GM18873 (cell line): ENCODE measurements around the gene CLTB.

Source experiments
- ATAC-seq: cut with Tn5 transposase; IDR thresholded peaks from one replicate; pipeline ENCODE4 v1.9.1; 2021; ENCODE audit warnings: mild to moderate bottlenecking, moderate library complexity, moderate number of reproducible peaks; ENCODE audit not compliant: unreplicated experiment, low FRiP score

Gene CLTB

DNA sequence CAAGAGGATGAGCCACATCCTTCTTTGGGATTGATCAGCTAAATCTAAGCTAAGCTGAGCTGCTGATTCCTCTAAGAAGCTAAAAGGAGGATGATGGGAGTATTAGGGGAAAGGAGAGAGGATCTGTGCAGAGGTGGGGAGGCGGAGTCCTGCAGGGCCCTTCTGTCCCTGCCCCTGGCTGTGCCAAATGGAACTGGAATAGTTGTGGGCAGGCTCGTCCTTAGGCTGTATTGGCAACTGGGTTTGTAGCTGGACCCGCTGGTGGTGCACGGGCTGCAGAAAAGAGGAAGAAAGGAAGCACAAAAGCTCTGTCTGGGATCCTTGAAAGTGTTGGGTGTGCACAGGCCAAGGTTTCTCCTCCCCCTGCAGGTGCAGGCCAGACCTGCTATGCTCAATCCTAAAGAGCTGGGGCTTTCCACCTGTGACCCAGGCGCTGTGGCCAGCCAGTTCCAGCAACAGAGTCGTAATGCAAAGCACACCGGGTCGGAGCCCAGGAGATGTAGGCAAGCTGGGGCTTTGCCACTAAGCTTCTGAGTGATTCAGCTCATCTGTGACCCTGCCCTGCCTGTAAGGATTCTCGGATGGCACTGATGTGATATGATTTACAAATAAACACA, 9.8 kb downstream of the CLTB start:
- ATAC-seq = no peak

DNA sequence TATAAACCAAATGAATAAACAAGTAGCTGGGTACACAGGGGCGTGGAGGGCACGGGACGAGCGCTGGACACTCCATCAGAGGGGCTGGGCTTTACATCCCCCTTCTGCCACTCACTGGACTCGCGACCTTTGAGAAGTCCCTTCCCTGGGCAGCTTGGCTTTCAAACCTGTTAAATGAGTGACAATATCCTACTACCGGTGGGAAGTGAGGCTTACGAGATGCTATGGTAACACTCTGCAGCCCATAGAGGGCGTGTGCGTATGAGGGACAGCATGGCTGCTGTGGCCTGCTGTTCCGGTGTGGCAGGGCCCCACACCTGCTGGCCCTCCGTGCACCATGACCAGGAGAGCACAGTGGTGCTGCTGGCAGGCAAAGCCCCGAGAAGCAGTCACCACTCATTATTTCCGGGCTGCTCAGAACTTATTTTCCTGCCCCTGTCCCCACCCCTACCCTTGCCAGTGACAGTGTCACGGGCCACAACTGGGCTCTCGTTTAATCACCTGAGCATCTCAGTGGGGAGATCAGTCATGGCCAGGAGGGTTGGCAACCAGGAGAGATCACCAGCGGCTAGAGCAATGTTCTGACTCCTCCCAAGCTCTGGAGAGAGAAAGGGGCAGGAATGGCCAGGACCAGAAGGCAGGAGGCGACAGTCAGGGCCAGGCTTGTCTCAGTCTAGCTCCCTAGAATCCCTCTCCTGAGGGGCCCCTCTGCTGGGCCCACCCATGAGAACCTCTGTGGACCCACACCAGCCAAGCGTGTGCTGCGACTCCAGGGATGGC, 10.5 kb downstream of the CLTB start:
- no peak for ATAC-seq

DNA sequence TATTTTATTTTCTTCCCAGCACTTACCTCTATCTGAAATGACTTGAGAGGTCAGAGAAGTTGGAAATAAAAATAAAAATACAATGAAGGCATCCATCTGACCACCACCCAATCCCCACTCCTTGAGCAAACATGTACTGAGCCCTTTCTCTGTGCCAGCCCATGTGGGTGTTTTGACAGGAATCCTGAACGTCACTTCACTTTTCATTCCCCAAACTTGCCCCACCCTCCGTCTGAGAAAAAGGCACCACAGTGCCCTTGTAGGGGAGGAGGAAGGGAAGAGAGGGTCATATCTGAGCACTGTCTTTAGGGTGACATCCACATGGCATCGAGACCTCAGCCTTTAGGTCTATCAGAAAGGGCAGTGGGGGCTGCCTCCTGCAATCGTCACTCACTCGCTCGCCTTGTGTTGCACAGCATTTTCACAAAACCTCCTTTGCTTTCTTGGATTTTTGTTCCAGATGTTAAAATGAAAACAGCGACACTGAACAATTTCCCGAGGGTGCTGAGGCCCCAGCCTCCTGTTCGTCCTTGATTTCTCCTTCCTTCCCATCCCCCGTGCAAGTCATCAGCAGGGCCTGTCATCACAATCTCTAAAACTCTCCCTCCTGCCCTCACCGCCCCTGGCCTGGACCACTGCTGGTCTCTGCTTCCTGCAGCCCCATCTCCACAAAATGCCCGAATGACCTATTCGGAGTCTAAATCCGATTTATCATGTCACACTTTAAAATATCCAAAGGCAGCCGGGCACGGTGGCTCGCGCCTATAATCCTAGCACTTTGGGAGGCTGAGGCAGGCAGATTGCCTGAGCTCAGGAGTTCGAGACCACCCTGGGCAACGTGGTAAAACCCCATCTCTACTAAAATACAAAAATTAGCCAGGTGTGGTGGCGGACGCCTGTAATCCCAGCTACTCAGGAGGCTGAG, 14.8 kb downstream of the CLTB start:
- no peak for ATAC-seq

DNA sequence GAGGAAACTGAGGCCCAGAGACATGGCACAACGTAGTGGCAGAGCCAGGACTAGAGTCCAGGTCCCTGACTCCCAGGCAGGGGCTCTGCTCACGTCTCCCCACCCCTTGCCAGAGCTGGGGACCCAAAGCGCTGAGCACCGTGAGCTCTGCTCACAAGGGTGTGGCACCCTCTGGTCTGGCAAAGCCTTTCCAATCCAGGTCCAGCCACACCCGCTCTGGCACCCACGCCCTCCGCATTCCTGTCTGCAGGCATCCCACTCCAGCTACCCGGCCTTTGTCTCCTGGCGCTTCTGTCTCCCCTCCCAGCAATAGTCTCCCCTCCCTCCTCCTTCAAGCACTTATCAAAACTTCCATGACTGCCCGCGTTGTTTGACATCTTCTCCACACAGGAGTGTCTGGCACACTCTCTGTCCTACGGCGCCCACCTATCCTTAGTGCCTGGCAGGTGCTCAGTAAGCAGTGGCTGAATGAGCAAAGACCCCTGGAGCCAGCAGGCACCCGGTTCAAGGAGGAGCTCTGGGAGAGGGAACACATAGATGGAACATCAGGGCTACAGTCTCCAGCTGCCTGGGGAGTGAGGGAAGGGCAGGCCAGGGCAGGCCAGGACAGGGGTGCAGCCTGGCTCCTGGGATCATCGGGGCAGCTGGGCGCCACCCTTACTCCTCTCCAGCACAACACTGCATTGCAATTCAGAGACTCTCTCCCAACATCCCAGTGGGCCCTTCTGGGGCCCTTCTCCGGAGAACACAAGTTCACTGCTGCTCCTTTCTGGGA, 15.8 kb downstream of the CLTB start:
- ATAC-seq = no peak

DNA sequence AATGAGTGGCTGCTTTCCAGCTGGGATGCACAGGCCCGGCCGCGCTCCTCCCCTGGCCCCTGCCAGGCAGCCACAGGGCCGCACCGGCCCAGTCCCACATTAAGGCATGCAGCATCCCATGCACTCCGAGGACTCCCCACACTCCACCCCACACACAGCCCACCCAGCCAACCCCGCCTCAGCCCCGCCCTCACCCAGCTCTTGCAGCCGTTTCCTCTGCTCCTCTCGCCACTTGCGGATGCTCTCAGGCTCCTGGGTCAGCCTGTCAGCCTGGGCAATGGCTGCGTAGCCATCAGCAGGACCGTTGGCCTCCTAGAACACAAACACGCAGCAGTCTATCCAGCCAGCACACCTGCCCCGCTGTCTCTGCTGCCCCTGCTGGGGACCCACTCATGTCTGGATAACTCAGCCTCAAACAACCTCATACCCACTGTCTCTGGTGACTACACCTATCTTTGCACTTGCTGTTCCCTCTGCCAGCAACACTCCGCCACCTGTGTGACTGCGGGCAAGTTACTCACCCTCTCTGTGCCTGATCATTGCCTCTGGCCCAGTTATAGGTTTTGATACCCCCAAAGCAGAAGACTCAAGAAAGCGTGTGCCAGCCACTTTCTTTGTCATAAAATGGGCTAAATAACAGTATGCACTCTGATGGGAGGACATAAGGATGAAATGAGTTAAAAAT, 18.5 kb downstream of the CLTB start:
- ATAC-seq = no peak

DNA sequence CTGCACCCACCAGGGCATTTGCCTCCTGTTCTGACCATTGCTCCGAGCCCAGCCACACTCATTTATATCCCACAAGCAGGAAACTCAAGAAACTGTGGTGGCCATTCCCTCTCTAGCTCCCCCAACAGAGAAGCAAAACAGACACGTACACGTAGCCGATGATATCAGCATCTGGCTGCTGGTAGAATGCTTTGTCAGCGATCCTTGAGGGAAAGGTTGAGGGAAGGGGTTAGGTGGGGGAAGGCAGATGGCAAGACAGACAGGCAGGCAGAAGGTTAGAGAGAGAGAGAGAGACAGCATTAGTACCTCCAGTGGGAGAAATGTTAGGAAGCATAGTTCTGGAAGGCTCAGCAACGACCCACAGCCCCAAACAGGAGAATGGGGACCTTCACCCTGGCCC, 20.0 kb downstream of the CLTB start:
- no peak for ATAC-seq

DNA sequence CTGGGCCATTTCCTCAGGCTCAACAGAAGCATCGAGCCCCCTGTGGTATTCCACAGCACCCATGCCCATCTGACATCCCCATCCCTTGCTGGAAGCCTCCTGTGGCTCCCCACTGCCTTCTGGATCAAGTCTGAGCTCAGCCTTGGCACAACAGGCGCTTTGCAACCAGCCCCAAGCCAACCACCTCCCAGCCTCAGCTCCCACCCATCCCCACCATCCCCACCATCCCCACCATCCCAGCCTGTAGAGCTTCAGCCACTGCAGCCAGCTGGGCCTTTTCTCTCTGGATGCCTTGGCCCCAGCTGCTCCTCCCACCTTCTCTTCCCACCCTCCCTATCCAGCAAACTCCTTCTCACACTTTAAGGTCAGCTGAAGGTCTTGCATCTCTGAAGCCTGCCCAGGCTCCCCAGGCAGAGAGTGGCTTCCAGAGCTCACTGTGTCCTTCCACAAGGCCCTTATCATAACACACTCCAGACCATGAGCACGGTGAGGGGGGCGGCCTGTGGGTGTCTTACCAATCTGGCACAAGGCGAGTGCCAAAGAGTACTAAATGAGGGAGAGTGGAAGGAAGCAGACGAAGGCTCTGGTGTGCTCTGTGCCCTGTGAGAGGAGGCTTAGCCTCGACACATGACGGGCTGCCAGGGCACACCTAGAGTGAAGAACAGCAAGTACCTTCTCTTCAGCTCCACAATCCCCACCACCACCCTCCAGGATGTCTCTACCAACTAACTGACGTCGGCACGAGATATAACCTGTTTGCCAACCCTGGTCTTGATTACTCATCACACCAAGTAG, 21.3 kb downstream of the CLTB start:
- no peak for ATAC-seq

DNA sequence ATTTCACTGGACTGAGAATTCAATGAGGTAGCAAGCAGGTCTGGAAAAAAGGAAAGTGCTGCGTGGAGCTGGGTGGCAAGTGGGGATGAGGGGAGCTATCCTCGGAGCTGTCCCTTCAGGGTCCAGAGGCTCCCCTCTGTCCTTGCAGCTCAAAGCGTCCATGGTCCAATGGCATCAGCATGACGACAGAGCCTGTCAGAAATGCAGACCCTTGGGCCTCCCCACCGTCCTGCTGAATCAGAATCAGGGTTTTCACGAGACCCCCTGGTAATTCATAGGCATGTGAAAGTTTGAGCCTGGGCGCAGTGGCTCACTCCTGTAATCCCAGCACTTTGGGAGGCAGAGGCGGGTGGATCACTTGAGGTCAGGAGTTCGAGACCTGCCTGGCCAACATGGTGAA, 22.2 kb downstream of the CLTB start:
- no peak for ATAC-seq

DNA sequence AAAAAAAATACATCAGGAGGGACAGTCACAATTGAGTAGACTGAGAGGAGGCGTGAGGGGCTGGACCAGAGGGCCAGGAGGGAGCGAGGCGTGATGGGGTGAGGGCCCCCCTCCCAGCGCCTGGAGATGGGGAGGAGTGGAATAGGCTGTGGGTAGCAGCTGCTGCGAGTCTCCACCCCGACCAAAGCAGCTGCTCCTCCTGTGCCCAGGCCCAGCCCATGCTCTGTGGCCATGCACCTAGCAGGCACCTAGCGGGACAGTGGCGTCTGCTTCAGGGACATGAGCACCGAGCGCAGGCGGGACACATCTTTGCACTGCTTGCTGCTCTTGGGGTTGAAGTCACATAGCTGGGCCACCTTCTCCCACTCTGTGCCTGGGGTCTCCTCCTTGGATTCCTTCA, 23.8 kb downstream of the CLTB start:
- no peak for ATAC-seq

DNA sequence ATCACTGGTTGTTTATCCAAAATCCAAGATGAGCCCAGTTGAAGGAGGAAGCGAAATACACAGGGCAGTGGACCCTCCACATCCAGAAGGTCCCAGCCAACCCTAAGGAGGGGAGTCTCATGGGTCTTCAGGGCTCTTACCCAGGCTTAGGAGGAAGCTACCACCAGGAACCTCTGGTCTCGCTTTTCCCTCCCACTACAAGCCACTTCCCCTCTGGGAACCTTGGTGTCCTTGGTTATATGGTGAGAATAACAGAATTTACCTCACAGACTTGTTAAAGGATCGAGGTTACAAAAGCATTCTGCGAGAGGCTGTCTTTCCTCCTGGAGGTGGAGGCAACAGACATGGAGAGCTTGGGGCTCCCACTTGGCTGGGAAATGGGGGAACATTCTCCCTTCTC, 24.3 kb downstream of the CLTB start:
- ATAC-seq = no peak

DNA sequence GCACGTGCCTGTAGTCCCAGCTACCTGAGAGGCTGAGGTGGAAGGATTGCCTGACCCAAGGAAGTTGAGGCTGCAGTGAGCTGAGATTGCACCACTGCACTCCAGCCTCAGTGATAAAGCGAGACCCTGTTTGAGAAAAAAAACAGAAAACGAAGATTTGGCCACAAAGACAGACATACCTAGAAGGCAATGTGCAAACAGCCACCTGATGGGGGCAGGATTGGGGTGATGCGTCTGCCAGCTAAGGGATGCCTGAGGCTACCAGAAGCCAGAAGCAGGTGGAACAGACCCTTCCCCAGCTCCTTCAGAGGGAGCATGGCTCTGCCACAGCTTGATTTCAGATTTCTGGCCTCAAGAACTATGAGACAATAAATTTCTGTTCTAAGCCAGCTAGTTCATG, 24.9 kb downstream of the CLTB start:
- no peak for ATAC-seq

DNA sequence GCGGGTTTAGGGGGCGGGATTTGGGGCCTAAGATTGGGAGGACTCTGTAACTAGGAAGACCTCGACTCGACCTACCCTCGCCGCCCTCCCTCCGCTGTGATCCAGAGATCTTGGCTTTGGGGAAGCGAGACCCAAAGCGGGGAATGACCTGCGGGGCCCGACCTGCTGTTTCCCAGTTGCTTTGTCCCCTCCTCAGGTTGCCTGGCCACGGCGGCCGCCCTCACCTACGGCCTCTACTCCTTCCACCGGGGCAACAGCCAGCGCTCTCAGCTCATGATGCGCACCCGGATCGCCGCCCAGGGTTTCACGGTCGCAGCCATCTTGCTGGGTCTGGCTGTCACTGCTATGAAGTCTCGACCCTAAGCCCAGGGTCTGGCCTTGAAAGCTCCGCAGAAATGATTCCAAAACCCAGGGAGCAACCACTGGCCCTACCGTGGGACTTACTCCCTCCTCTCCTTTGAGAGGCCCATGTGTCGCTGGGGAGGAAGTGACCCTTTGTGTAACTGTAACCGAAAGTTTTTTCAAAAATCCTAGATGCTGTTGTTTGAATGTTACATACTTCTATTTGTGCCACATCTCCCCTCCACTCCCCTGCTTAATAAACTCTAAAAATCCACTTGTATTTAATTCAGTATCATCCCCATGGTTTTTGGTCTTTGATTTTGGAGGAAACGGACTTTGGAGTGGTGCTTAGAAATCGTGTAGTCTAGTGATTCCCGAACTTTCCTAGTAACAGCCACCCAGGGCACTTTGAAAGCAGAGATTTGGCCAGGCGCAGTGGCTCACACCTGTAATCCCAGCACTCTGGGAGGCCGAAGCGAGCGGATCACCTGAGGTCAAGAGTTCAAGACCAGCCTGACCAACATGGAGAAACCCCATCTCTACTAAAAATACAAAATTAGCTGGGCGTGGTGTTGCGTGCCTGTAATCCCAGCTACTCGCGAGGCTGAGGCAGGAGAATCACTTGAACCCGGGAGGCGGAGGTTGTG, 26.9 kb downstream of the CLTB start:
- ATAC-seq = peak; percentile 27

DNA sequence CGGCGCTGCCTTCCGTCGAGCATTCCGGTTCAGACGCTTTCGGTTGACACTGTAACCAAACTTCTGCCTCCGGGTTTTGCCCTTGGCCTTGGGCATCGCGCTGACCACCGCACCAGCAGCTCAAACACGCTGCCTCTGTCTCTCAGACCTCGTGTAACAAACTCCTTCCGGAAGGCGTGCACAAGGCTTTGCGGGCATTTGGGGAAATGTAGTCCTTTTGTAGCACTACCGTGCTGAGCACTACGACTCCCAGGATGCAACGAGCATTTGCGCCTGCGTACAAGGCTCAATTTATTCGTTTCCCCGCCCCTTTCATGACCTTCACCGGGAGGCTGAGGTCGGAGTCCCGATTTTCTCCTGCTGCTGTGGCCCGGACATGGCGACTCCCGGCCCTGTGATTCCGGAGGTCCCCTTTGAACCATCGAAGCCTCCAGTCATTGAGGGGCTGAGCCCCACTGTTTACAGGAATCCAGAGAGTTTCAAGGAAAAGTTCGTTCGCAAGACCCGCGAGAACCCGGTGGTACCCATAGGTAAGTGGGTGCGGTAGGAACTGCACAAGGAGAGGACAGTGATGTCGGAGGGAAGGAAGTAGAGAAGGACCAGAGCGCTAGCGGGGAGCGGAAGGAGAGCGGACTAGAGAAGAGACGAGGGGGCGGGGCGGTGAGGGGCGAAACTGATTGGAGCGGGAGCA, 27.8 kb downstream of the CLTB start, which contains the start of the genes HIGD2A and NOP16:
TSS of gene HIGD2A (plus strand) at position 308 of the 691 bp plus-strand sequence. CDS start at position 377, 69 bp downstream.
TSS of gene NOP16 (minus strand) at position 155 of the 691 bp plus-strand sequence. CDS start at position 96, 59 bp downstream.
- ATAC-seq = peak; percentile 78

DNA sequence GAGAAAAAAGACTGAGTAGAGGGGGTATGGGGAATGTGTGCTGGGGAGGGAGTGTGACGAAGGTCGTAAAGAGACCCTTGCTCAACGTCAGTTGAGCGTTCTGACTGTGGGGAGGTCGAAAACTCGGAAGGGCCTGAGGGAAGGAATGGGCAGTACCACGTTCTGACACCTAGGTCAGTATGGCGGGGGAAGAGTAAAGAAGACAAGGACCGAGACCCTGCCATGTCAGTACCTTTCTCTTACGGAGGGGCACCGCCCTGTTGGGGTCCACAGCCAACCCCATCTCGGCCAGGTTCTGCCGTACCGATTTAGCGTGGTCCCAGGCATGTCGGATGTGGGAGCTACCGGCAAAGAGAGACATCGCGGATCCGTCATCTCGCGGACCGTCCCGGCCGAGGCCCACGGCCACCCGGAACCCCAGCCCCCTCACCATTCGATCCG, 28.3 kb downstream of the CLTB start:
- ATAC-seq = peak; percentile 0

DNA sequence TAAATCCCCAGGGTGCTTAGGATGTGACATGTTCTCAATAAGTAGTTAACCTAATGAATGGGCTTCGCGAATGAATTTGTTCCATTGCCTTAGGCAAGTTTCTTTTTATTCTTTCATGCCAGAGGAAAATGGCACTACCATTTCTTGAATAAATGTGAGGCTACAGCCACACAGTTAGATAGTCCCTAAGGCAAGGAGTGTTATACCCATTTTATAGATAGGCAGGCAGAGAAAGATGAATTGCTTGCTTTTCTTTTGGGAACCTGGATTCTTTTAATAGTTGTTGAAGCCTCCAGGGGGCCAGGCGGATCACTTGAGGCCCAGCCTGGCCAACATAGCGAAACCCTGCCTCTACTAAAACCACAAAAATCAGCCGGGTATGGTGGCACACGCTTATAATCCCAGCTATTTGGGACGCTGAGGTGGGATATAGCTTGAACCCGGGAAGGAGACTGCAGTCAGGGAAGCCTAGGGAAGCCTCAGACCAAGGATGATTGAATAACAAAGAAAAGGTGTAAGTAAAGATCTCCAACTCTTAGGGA, 28.9 kb downstream of the CLTB start:
- ATAC-seq = no peak

DNA sequence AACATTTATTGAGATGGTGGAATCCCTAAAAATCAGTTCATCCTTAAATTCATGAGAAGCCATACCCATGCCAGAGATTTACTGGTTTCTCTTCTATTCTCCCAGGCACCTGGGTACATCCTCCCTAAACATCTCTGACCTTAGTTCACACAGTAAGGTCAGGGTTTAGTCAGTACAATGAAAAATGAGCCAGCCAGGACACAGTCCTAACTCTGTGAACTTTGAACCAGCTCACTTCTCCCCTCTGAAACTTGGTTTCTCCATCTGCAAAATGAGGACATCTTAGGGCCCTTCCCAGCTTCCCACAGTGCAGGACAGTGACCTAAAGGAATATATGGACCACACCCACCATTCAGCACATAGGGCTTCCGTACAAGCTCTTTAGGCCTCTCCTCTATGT, 29.8 kb downstream of the CLTB start:
- ATAC-seq = no peak

DNA sequence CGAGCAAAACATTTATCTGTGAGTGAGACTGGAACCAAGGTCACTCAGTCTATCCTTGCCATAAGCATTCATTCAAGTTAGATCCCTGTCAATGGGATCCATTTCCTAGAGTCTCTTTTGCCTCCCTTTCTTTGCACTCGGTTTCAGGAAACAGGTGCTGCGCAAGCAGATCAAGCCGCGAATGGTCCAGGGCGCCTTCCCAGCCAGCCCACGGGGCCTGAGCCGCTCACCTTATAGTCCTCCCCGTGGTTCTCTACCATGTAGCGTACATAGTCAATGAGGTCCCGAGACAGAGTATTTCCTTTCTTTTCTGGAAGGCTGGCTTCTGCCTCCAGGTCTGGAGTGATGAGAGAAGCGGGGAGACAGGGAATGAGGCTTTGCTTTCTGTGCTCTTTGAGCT, 31.3 kb downstream of the CLTB start:
- ATAC-seq = no peak
